Caki2 (cell line): Measurements from ENCODE around the gene RUNX1. TPM values are rescaled to one million over a fixed set of nuclear protein-coding genes. Genes with fewer than 3 reads are reported as not detected.
"Not testable (repeated sequence)": the region's sequence is repeated elsewhere in the genome, so short reads cannot be mapped to it uniquely, and the experiment has no call there.

Experiments
- DNase-seq: peaks from one replicate; pipeline ENCODE4 v3.0.0-alpha.2; 2015; ENCODE audit warnings: low read depth
- in situ Hi-C: cut with HindIII; loops from 2 replicates; pipeline ENCODE4 v1.10.0; 2016; ENCODE audit warnings: low sequenced_read_pairs, low pct_unique_long_range_greater_than_20kb, mixed read lengths
- total RNA-seq: library from RNA; depleted of rRNA; stranded (reverse); fragments of >200 nt; shearing (Covaris generic); gene quantifications from 2 replicates; pipeline ENCODE4 v1.2.3, GENCODE V29; 2014; ENCODE audit warnings: low replicate concordance

The RUNX1 gene
- total RNA-seq, 1 experiment from 2014 or later, result 4.8 TPM

DNA sequence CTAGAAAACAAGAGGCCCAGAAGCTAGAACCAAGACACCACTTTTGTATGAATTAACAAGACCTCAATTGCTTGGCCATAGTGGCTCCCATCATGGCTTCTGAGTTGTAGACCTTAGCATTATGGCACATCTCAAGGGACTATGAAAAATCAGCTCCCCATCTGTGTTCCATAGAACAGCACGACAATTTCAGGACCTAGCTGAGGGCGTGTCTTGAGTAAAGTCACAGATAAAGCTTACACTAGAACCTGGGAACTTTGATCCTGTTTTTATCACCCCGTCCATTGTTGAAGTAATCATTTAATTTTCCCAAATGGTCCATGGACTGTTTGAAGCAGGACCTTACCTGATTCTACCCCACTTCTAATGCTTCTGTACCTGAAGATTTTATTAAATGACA is 44.8 kb downstream of the RUNX1 start:
- no peak for DNase-seq
- in situ Hi-C loops, result no loop called here

- no peak for DNase-seq
These were observed 46.0 kb downstream of the RUNX1 start for GRCh38 chr21:35002879-35003722.

GRCh38 chr21:34999397-34999941 is 49.6 kb downstream of the RUNX1 start:
- DNase-seq, result no peak
- in situ Hi-C loops, result no loop called here

More at GRCh38 chr21:35002879-35003722, 46.0 kb downstream of the RUNX1 start:
- in situ Hi-C loops, result no loop called here

DNA sequence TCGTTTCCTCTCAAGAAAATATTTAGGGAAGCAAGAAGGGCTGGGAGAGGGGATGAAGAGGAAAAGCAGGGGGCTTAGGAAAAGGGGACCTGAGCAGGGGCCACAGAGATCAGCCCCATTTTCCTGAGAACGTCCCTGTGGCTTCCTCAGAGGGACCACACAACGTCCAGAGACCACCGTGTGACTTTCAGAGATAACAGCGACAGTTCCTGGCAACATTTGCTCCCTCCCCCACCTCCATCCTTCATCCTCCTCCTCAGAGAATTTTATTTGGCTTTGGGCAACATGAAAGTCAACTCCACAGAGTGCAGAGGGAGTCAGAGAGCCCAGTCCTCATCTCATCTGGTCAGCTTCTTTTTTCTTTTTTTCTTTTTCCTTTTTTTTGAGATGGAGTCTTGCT is 50.9 kb downstream of the RUNX1 start:
- DNase-seq, result no peak
- in situ Hi-C loops, result no loop called here

DNA sequence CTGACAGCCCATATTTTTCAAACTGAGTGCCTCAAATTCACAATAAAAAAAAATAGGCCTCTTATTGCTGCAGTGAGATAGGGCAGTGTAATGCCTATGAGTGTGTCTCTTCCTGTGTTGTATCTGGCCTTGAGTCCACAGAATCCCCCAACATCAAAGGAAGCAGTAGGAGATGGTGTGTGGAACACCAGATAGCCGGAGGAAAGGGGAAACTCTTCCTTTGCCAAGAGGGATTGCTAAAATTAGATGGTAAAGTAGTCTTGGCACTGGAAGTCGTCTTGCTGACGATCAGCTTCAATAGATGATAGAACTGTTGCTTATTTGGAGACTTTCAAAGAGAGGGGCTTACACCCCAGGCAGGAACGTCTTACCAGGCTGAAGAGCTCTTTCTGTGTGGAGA is 51.8 kb downstream of the RUNX1 start:
- in situ Hi-C loops, result no loop called here
- DNase-seq, result no peak

GRCh38 chr21:34996304-34997101 is 52.6 kb downstream of the RUNX1 start:
- in situ Hi-C loops, result no loop called here
- DNase-seq, result no peak

GRCh38 chr21:34995979-34996303 is 53.2 kb downstream of the RUNX1 start:
- no peak for DNase-seq
- in situ Hi-C loops, result no loop called here

DNA sequence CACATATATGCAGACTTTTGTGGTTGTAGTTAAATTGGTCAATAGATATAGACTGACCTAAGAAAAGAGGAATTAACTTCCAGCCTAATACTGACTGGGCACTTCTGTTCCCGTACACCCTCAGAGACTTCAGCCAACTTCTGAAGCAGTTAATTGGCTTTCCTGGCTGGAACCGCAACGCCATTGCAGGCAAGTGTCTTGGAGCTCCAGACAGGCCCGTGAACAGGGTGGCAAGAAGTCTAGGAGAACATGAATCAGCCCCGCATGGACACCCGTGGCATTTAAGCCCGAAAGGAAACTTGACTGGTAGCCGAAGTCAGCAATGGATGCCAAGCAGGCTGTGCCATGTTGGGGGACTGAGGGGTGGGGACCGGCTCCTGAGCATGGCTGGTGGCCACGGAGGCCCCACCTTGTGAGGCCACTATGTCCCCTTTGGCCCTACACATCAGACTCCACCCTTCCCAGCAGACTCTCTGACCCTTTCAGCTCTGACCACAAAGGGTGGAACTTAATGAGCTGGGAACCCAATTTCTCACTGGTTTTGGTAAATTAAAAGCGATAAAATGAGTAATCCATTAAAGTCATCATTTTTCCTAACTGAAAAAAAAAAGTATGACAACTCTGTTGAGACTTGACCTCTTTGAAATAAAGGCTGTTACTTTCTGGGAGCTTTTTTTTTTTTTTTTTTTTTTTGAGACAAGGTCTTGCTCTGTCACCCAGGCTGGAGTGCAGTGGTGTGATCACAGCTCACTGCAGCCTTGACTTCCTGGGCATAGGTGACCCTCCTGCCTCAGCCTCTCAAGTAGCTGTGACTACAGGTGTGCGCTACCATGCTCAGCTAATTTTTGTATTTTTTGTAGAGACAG is 54.1 kb downstream of the RUNX1 start:
- peak; percentile 48 for DNase-seq
- in situ Hi-C loops, result no loop called here

- in situ Hi-C loops, DNase-seq: not testable (repeated sequence)
These were observed 55.6 kb downstream of the RUNX1 start for GRCh38 chr21:34993521-34993921.

GRCh38 chr21:34992736-34993398 is 56.2 kb downstream of the RUNX1 start:
- peak; percentile 79 for DNase-seq
- in situ Hi-C loops, result no loop called here

- DNase-seq, result no peak
- in situ Hi-C loops, result no loop called here
These were observed 56.9 kb downstream of the RUNX1 start for GRCh38 chr21:34992180-34992579.

DNA sequence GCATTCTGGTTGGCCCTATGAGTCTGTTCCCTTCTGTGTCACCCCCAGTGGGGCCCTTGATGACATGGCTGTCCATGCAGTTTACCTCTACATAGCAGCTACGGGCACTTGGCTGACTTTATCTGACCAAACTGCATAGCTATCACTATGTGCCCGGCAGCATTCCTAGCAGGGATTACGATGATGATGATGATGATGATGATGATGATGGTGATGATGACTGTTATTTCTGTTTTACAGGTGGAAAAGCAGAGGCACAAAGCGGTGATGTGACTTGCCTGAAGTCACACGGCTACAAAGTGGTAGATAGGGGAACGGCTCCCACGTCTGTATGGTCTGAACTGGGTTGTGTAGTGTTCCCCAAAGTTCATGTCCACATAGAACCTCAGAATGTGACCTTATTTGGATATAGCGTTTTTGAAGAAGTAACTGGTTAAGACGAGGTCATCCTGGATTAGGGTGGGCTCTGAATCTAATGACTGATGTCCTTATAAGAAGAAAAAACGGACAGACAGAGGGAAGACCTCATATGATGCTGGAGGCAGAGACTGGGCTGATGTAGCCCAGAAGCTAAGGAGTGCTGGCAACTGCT is 57.6 kb downstream of the RUNX1 start:
- in situ Hi-C loops, result no loop called here

GRCh38 chr21:34990842-34991241 is 58.3 kb downstream of the RUNX1 start:
- no peak for DNase-seq
- in situ Hi-C loops, result no loop called here

More for the DNA sequence above, 57.6 kb downstream of the RUNX1 start:
- DNase-seq, result no peak

GRCh38 chr21:34989337-34990151 is 59.6 kb downstream of the RUNX1 start:
- in situ Hi-C loops, result no loop called here
- no peak for DNase-seq

DNA sequence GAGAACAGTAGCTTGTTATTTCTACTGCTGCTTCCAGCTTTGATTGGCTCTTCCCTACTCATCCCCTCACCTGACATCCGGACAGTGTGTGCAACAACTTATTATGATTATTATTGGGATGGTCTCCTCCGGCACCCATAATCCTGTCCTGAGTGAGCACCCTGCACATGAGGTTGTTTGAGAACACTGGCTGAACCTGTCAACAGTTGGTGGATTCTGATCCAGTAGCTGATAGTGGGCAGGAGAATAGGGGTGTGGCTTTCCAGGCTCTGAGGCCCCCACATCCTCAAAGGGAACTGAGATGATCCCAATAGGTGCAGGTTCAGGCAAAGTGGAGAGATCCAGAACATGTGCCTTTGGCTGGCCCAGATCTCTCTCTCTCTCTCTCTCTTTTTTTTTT is 60.5 kb downstream of the RUNX1 start:
- DNase-seq, result no peak
- in situ Hi-C loops, result no loop called here

- DNase-seq, result no peak
These were observed 61.0 kb downstream of the RUNX1 start for GRCh38 chr21:34988139-34988538.

More at GRCh38 chr21:34988139-34988538, 61.0 kb downstream of the RUNX1 start:
- in situ Hi-C loops, result no loop called here
